HUES48 (cell line): ENCODE measurements around the gene PHETA1.
"Not testable (repeated sequence)": the region's sequence is repeated elsewhere in the genome, so short reads cannot be mapped to it uniquely, and the experiment has no call there.

Experiments
- H3K27ac ChIP-seq: one replicate; pipeline ENCODE4 v1.7.0; 2013; ENCODE audit warnings: low read depth, low read length, inconsistent platforms
- H3K27me3 ChIP-seq: 2 replicates; pipeline ENCODE4 v1.6.1; 2013; ENCODE audit warnings: mild to moderate bottlenecking, low read length; ENCODE audit not compliant: control insufficient read depth, insufficient read depth
- H3K36me3 ChIP-seq: 2 replicates; pipeline ENCODE4 v1.6.1; 2013; ENCODE audit warnings: low read length; ENCODE audit not compliant: control insufficient read depth, insufficient read depth
- H3K4me1 ChIP-seq: 2 replicates; pipeline ENCODE4 v1.6.1; 2013; ENCODE audit warnings: mild to moderate bottlenecking, low read length; ENCODE audit not compliant: control insufficient read depth, insufficient read depth
- H3K4me3 ChIP-seq: 2 replicates; pipeline ENCODE4 v1.5.1; 2013; ENCODE audit warnings: mild to moderate bottlenecking, low read depth, low read length
- H3K9ac ChIP-seq: 2 replicates; pipeline ENCODE4 v1.6.1; 2013; ENCODE audit warnings: mild to moderate bottlenecking, low read depth, low read length, moderate library complexity
- H3K9me3 ChIP-seq: 2 replicates; pipeline ENCODE4 v1.6.1; 2013; ENCODE audit warnings: low read length; ENCODE audit not compliant: control insufficient read depth, insufficient read depth

The PHETA1 gene

DNA sequence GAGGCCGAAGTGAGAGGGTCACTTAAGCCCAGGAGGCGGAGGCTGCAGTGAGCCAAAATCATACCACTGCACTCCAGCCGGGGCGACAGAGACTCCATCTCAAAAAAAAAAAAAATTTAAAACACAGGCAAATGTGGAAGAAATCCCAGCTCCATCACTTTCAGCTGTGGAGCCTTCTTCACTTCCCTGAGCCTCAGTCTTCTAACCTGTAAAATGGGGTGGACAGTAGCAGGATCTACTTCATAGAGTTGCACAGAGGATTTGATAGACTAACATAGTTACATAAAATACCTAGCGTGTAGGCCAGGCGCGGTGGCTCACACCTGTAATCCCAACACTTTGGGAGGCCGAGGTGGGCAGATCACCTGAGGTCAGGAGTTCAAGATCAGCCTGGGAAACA, 26.5 kb downstream of the PHETA1 start:
- no peaks in the 10 kb centered on the region for H3K27me3 ChIP-seq
- peaks cover 4% of the 10 kb centered on the region; the same call in 1 of the 2 replicates for H3K9me3 ChIP-seq
- H3K36me3 ChIP-seq = no peaks in the 10 kb centered on the region
- H3K4me3 ChIP-seq = no peak overlapping the region
- peaks cover 5% of the 10 kb centered on the region; the same call in 1 of the 2 replicates for H3K4me1 ChIP-seq
- no peak overlapping the region for H3K27ac ChIP-seq
- no peak overlapping the region for H3K9ac ChIP-seq

GRCh38 chr12:111341426-111342065, 27.3 kb downstream of the PHETA1 start:
- H3K9me3 ChIP-seq = no peaks in the 10 kb centered on the region
- no peaks in the 10 kb centered on the region for H3K27me3 ChIP-seq
- H3K4me3 ChIP-seq = no peak overlapping the region
- no peak overlapping the region for H3K9ac ChIP-seq
- no peak overlapping the region for H3K27ac ChIP-seq
- H3K36me3 ChIP-seq = no peaks in the 10 kb centered on the region
- peaks cover 5% of the 10 kb centered on the region; the same call in 1 of the 2 replicates for H3K4me1 ChIP-seq

- not testable (repeated sequence) for H3K4me1 ChIP-seq, H3K36me3 ChIP-seq, H3K4me3 ChIP-seq, H3K27ac ChIP-seq, H3K9me3 ChIP-seq, H3K27me3 ChIP-seq, H3K9ac ChIP-seq
Measured at GRCh38 chr12:111340680-111341079, 28.2 kb downstream of the PHETA1 start.

- Histone ChIP-seq H3K27ac (no peak overlapping the region), H3K27me3 (no peaks in the 10 kb centered on the region), H3K4me1 (peaks cover 5% of the 10 kb centered on the region; the same call in 1 of the 2 replicates), H3K4me3 (no peak overlapping the region), H3K9me3 (no peaks in the 10 kb centered on the region), H3K9ac (no peak overlapping the region), H3K36me3 (no peaks in the 10 kb centered on the region)
Measured at GRCh38 chr12:111340231-111340630, 28.7 kb downstream of the PHETA1 start.

- H3K4me3 ChIP-seq = no peak overlapping the region
- no peak overlapping the region for H3K27ac ChIP-seq
- H3K9ac ChIP-seq = no peak overlapping the region
- no peaks in the 10 kb centered on the region for H3K9me3 ChIP-seq
- H3K36me3 ChIP-seq = no peaks in the 10 kb centered on the region
- H3K27me3 ChIP-seq = no peaks in the 10 kb centered on the region
- peaks cover 5% of the 10 kb centered on the region; the same call in 1 of the 2 replicates for H3K4me1 ChIP-seq
Measured at GRCh38 chr12:111339321-111339938, 29.5 kb downstream of the PHETA1 start.

DNA sequence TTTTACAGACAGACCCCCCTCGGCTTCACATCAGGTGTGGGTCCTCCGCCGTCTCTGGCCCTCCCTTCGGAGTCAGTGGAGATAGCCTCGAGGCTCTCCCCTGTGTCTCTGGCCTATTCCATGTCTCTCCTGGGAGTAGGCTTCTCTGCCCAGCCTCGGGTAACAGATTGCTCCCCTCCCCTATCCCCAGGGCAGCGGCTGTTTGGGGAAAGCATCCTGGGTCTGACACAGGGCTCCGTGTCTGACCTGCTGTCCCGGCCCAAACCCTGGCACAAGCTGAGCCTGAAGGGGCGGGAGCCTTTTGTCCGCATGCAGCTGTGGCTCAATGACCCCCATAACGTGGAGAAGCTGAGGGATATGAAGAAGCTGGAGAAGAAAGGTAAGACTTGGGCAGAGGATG, 30.8 kb downstream of the PHETA1 start:
- no peak overlapping the region for H3K9ac ChIP-seq
- no peak overlapping the region for H3K27ac ChIP-seq
- no peaks in the 10 kb centered on the region for H3K27me3 ChIP-seq
- no peaks in the 10 kb centered on the region for H3K9me3 ChIP-seq
- H3K4me1 ChIP-seq = peaks cover 5% of the 10 kb centered on the region; the same call in 1 of the 2 replicates
- no peak overlapping the region for H3K4me3 ChIP-seq
- no peaks in the 10 kb centered on the region for H3K36me3 ChIP-seq

- Histone ChIP-seq H3K9me3 (no peaks in the 10 kb centered on the region), H3K4me3 (no peak overlapping the region), H3K9ac (no peak overlapping the region), H3K4me1 (peaks cover 5% of the 10 kb centered on the region; the same call in 1 of the 2 replicates), H3K36me3 (no peaks in the 10 kb centered on the region), H3K27ac (no peak overlapping the region), H3K27me3 (no peaks in the 10 kb centered on the region)
Measured at GRCh38 chr12:111337371-111337770, 31.5 kb downstream of the PHETA1 start.

- H3K4me3 ChIP-seq, H3K4me1 ChIP-seq, H3K9ac ChIP-seq, H3K27ac ChIP-seq, H3K36me3 ChIP-seq, H3K27me3 ChIP-seq, H3K9me3 ChIP-seq: not testable (repeated sequence)
Measured at GRCh38 chr12:111336411-111336810, 32.5 kb downstream of the PHETA1 start.

- H3K9ac ChIP-seq = no peak overlapping the region
Measured at GRCh38 chr12:111335811-111336210, 33.1 kb downstream of the PHETA1 start.

DNA sequence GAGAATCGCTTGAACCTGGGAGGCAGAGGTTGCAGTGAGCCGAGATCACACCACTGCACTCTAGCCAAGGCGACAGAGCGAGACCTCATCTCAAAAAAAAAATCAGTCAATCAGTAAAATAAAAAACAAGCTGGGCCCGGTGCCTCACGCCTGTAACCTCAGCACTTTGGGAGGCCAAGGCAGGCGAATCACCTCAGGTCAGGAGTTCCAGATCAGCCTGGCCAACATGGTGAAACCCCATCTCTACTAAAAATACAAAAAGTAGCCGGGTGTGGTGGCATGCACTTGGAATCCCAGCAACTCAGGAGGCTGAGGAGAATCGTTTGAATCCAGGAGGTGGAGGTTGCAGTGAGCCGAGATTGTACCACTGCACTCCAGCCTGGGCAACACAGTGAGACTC, 33.6 kb downstream of the PHETA1 start:
- not testable (repeated sequence) for H3K9ac ChIP-seq, H3K36me3 ChIP-seq, H3K27me3 ChIP-seq, H3K27ac ChIP-seq, H3K9me3 ChIP-seq, H3K4me1 ChIP-seq, H3K4me3 ChIP-seq

More at GRCh38 chr12:111335811-111336210, 33.1 kb downstream of the PHETA1 start:
- Histone ChIP-seq H3K36me3 (no peaks in the 10 kb centered on the region), H3K4me3 (no peak overlapping the region), H3K27me3 (no peaks in the 10 kb centered on the region), H3K4me1 (peaks cover 5% of the 10 kb centered on the region; the same call in 1 of the 2 replicates), H3K9me3 (no peaks in the 10 kb centered on the region), H3K27ac (no peak overlapping the region)

GRCh38 chr12:111334393-111334915, 34.4 kb downstream of the PHETA1 start:
- H3K4me3 ChIP-seq = no peak overlapping the region

More at GRCh38 chr12:111334393-111334915, 34.4 kb downstream of the PHETA1 start:
- no peak overlapping the region for H3K9ac ChIP-seq
- no peaks in the 10 kb centered on the region for H3K27me3 ChIP-seq
- H3K27ac ChIP-seq = no peak overlapping the region
- H3K9me3 ChIP-seq = no peaks in the 10 kb centered on the region
- no peaks in the 10 kb centered on the region for H3K36me3 ChIP-seq
- H3K4me1 ChIP-seq = peaks cover 5% of the 10 kb centered on the region; the same call in 1 of the 2 replicates
